Gastroesophageal sphincter (tissue), 4 donors: ENCODE measurements around the gene MDFIC2. TPM values are rescaled to one million over a fixed set of nuclear protein-coding genes. Genes with fewer than 3 reads are reported as not detected.
A peak's percentile ranks its signal among the peaks of the same experiment; 100 is the strongest.
"Not testable (repeated sequence)": the region's sequence is repeated elsewhere in the genome, so short reads cannot be mapped to it uniquely, and the experiment has no call there.

Source experiments
- ATAC-seq: fragments of 150-250 bp; one replicate; pipeline ENCODE4 v1.9.1; 2016; ENCODE audit warnings: mild to moderate bottlenecking, moderate library complexity
- H3K27ac ChIP-seq, 4 donors: fragments of 200-600 bp; sonication (generic) in 3 of 4; 1 replicate in 3 of 4; 2 replicates in 1 of 4; pipeline ENCODE4 v1.5.1; 2016 to 2019
- H3K27me3 ChIP-seq: fragments of 200-600 bp; sonication (generic); one replicate; pipeline ENCODE4 v1.5.1; 2019
- H3K36me3 ChIP-seq, 2 donors: fragments of 200-600 bp; sonication (generic); one replicate each; pipeline ENCODE4 v1.5.1; 2019; ENCODE audit warnings: control low read depth in 1 of 2
- H3K4me1 ChIP-seq, 3 donors: fragments of 200-600 bp; sonication (generic); 1 replicate in 2 of 3; 2 replicates in 1 of 3; pipeline ENCODE4 v1.5.1; 2016 to 2019; ENCODE audit warnings: control low read depth in 2 of 3
- H3K4me3 ChIP-seq, 2 donors: fragments of 200-600 bp; sonication (generic); one replicate each; pipeline ENCODE4 v1.5.1; 2019; ENCODE audit warnings: mild to moderate bottlenecking in 1 of 2, moderate library complexity in 1 of 2
- H3K9me3 ChIP-seq, 3 donors: fragments of 200-600 bp; sonication (generic); one replicate each; pipeline ENCODE4 v1.5.1; 2017 to 2019; ENCODE audit warnings: control low read depth in 2 of 3
- CTCF ChIP-seq, 4 experiments: fragments of 200-600 bp in 2 of 4; fragments of 450-650 bp in 2 of 4; sonication (generic) in 1 of 4; IDR thresholded peaks; one replicate each; pipeline ENCODE4 v1.5.1; 2017 to 2019; ENCODE audit warnings: antibody characterized with exemption in 4 of 4, mild to moderate bottlenecking in 2 of 4, moderate library complexity in 2 of 4
- EP300 ChIP-seq: sonication (generic); formaldehyde crosslinking; IDR thresholded peaks from one replicate; pipeline ENCODE4 v1.6.1; 2017; ENCODE audit warnings: antibody characterized with exemption, mild to moderate bottlenecking
- POLR2A ChIP-seq, 2 donors: fragments of 450-650 bp; IDR thresholded peaks; one replicate each; pipeline ENCODE4 v1.6.1; 2017; ENCODE audit warnings: antibody characterized with exemption in 2 of 2, mild to moderate bottlenecking in 2 of 2, moderate library complexity in 1 of 2
- POLR2AphosphoS5 ChIP-seq: sonication (generic); formaldehyde crosslinking; IDR thresholded peaks from one replicate; pipeline ENCODE4 v1.6.1; 2017; ENCODE audit warnings: antibody characterized with exemption
- WGBS, 2 donors: methylation state at CpG; one replicate each; pipeline ENCODE4 v1.1.5; 2018; ENCODE audit warnings: low coverage in 1 of 2; 5-methylcytosine and 5-hydroxymethylcytosine counted together
- total RNA-seq, 4 donors: library from RNA; depleted of rRNA; stranded (reverse); fragments of >200 nt; gene quantifications; one replicate each; pipeline ENCODE4 v1.1.0, GENCODE V29; 2016

MDFIC2 gene
- total RNA-seq, 4 donors from 2014 or later = not detected

GRCh38 chr3:70308760-70309159 is 3.7 kb downstream of the MDFIC2 start:
- Histone ChIP-seq H3K36me3 (no peaks in the 10 kb centered on the region), H3K4me1 (peaks cover 0 to 7% (median 0%) of the 10 kb centered on the region in 3 donors), H3K9me3 (no peaks in the 10 kb centered on the region), H3K27me3 (no peaks in the 10 kb centered on the region), H3K4me3 (no peak overlapping the region), H3K27ac (no peak overlapping the region)
- TF ChIP-seq EP300 (no peak), POLR2AphosphoS5 (no peak), CTCF (IDR thresholded peaks at IDR 0.05) (peak in 3 of 4 experiments; percentile 8 to 40 (median 28)), POLR2A (IDR thresholded peaks at IDR 0.05) (no peak)
- 31 to 32% methylated on average over 2 to 3 of the region's 3 CpGs for WGBS, 2 donors
- peak; percentile 57 for ATAC-seq

GRCh38 chr3:70306736-70307135 is 5.7 kb downstream of the MDFIC2 start:
- Histone ChIP-seq H3K36me3 (no peaks in the 10 kb centered on the region), H3K9me3 (no peaks in the 10 kb centered on the region), H3K27ac (no peak overlapping the region), H3K4me1 (peaks cover 0 to 7% (median 0%) of the 10 kb centered on the region in 3 donors), H3K27me3 (no peaks in the 10 kb centered on the region), H3K4me3 (no peak overlapping the region)
- no peak for ATAC-seq
- TF ChIP-seq EP300 = no peak
- TF ChIP-seq POLR2AphosphoS5 = no peak
- TF ChIP-seq CTCF (IDR thresholded peaks at IDR 0.05) = no peak
- TF ChIP-seq POLR2A (IDR thresholded peaks at IDR 0.05) = no peak

- H3K9me3 ChIP-seq = no peaks in the 10 kb centered on the region
- 22 to 58% methylated on average over 3 of the region's 3 CpGs for WGBS, 2 donors
- TF ChIP-seq CTCF (IDR thresholded peaks at IDR 0.05) (no peak), POLR2AphosphoS5 (no peak), EP300 (no peak), POLR2A (IDR thresholded peaks at IDR 0.05) (no peak)
- H3K27ac ChIP-seq = no peak overlapping the region
- no peaks in the 10 kb centered on the region for H3K36me3 ChIP-seq
- no peaks in the 10 kb centered on the region for H3K27me3 ChIP-seq
- no peaks in the 10 kb centered on the region for H3K4me1 ChIP-seq
- no peak overlapping the region for H3K4me3 ChIP-seq
- ATAC-seq = no peak
These were observed 14.1 kb downstream of the MDFIC2 start for GRCh38 chr3:70298385-70298784.

GRCh38 chr3:70291097-70291482 is 21.3 kb downstream of the MDFIC2 start:
- WGBS, 2 donors = 97 to 100% methylated on average over 2 of the region's 2 CpGs
- Histone ChIP-seq H3K9me3 (peaks cover 0 to 4% (median 0%) of the 10 kb centered on the region in 3 donors), H3K27me3 (no peaks in the 10 kb centered on the region), H3K4me3 (no peak overlapping the region), H3K36me3 (no peaks in the 10 kb centered on the region), H3K27ac (no peak overlapping the region), H3K4me1 (no peaks in the 10 kb centered on the region)
- no peak for ATAC-seq
- TF ChIP-seq CTCF (IDR thresholded peaks at IDR 0.05) (no peak), POLR2A (IDR thresholded peaks at IDR 0.05) (no peak), EP300 (no peak), POLR2AphosphoS5 (no peak)

GRCh38 chr3:70290431-70291096 is 21.9 kb downstream of the MDFIC2 start:
- WGBS, 2 donors = 94 to 95% methylated on average over 6 to 17 of the region's 32 CpGs
- H3K9me3 ChIP-seq, H3K27me3 ChIP-seq, ATAC-seq, H3K36me3 ChIP-seq, H3K4me1 ChIP-seq, H3K27ac ChIP-seq, H3K4me3 ChIP-seq: not testable (repeated sequence)
